RWPE2 (cell line): ENCODE measurements around the gene BPIFB1.

Source experiments
- ATAC-seq: fragments of 200-7000 bp; cut with Tn5 transposase; 3 replicates; pipeline ENCODE4 v1.9.1; 2021; ENCODE audit warnings: low read depth
- DNase-seq: peaks from one replicate; pipeline ENCODE4 v3.0.0-alpha.2; 2020; ENCODE audit warnings: low spot score
- H3K27ac ChIP-seq: fragments of 450-650 bp; 2 replicates; pipeline ENCODE4 v1.5.1; 2017; ENCODE audit warnings: mild to moderate bottlenecking; ENCODE audit not compliant: poor library complexity, severe bottlenecking
- H3K27me3 ChIP-seq: fragments of 250-450 bp; sonication (Bioruptor Pico); 2 replicates; pipeline ENCODE4 v1.5.1; 2021; ENCODE audit warnings: mild to moderate bottlenecking, moderate library complexity; ENCODE audit not compliant: insufficient read depth, poor library complexity, severe bottlenecking
- H3K36me3 ChIP-seq: fragments of 250-450 bp; sonication (Bioruptor Pico); 2 replicates; pipeline ENCODE4 v1.5.1; 2020; ENCODE audit warnings: low read depth, mild to moderate bottlenecking, moderate library complexity
- H3K4me1 ChIP-seq: fragments of 250-450 bp; sonication (Bioruptor Pico); 2 replicates; pipeline ENCODE4 v1.5.1; 2021; ENCODE audit warnings: mild to moderate bottlenecking, moderate library complexity; ENCODE audit not compliant: insufficient read depth, poor library complexity, severe bottlenecking
- H3K4me3 ChIP-seq: fragments of 250-450 bp; sonication (Bioruptor Pico); 2 replicates; pipeline ENCODE4 v1.5.1; 2021; ENCODE audit warnings: mild to moderate bottlenecking, moderate library complexity; ENCODE audit not compliant: severe bottlenecking
- H3K9me3 ChIP-seq: fragments of 250-450 bp; sonication (Bioruptor Pico); 2 replicates; pipeline ENCODE4 v1.5.1; 2021; ENCODE audit warnings: mild to moderate bottlenecking, moderate library complexity; ENCODE audit not compliant: severe bottlenecking
- CTCF ChIP-seq: fragments of 450-650 bp; IDR thresholded peaks from one replicate; pipeline ENCODE4 v1.5.1; 2017; ENCODE audit warnings: mild to moderate bottlenecking, moderate library complexity; ENCODE audit not compliant: poor library complexity, severe bottlenecking

The BPIFB1 gene

GRCh38 chr20:33239418-33239817, 43.6 kb upstream of the BPIFB1 start:
- TF ChIP-seq CTCF: no peak
- Histone ChIP-seq H3K27me3 (peaks cover 19% of the 10 kb centered on the region), H3K36me3 (no peaks in the 10 kb centered on the region), H3K4me1 (no peaks in the 10 kb centered on the region), H3K27ac (no peak overlapping the region), H3K9me3 (no peaks in the 10 kb centered on the region), H3K4me3 (no peak overlapping the region)
- ATAC-seq (no peak; the same call in 2 of the 3 replicates), DNase-seq (peak; percentile 44)

- H3K4me3 ChIP-seq: no peak overlapping the region
- ATAC-seq: no peak
- H3K27me3 ChIP-seq: peaks cover 18% of the 10 kb centered on the region
- no peak overlapping the region for H3K27ac ChIP-seq
- no peak for TF ChIP-seq CTCF
- no peaks in the 10 kb centered on the region for H3K9me3 ChIP-seq
- DNase-seq: peak; percentile 47
- no peaks in the 10 kb centered on the region for H3K36me3 ChIP-seq
- no peaks in the 10 kb centered on the region for H3K4me1 ChIP-seq
These were observed 42.9 kb upstream of the BPIFB1 start for GRCh38 chr20:33239979-33240736.

- Histone ChIP-seq H3K27me3 (peaks cover 12% of the 10 kb centered on the region), H3K4me3 (no peak overlapping the region), H3K36me3 (no peaks in the 10 kb centered on the region), H3K4me1 (no peaks in the 10 kb centered on the region), H3K9me3 (no peaks in the 10 kb centered on the region), H3K27ac (no peak overlapping the region)
- no peak for ATAC-seq
- DNase-seq: peak; percentile 42
- TF ChIP-seq CTCF: no peak
These were observed 42.1 kb upstream of the BPIFB1 start for GRCh38 chr20:33240923-33241322.

GRCh38 chr20:33242319-33243100, 40.5 kb upstream of the BPIFB1 start:
- Histone ChIP-seq H3K27me3 (peaks cover 7% of the 10 kb centered on the region), H3K36me3 (no peaks in the 10 kb centered on the region), H3K4me3 (no peak overlapping the region), H3K9me3 (no peaks in the 10 kb centered on the region), H3K27ac (no peak overlapping the region), H3K4me1 (no peaks in the 10 kb centered on the region)
- DNase-seq: peak; percentile 58
- TF ChIP-seq CTCF: no peak
- no peak; the same call in 2 of the 3 replicates for ATAC-seq
